PC-9 (cell line): ENCODE results near the gene FFAR2. TPM values are rescaled to one million over a fixed set of nuclear protein-coding genes. Genes with fewer than 3 reads are reported as not detected.

ENCODE experiments used
- BruUV-seq: library from RNA; stranded (reverse); fragments of 400-500 nt; replicated peaks from 2 replicates; lab custom pipeline; 2021; lab: Mats Ljungman, UMichigan
- CTCF ChIA-PET: fragments of 300-600 bp; sonication (Branson Sonifier 250); formaldehyde crosslinking; loops from one replicate; lab custom pipeline; 2022; ENCODE audit warnings: antibody characterized with exemption; lab: Charles Lee
- POLR2A ChIA-PET: fragments of 300-600 bp; sonication (Branson Sonifier 250); formaldehyde crosslinking; loops from one replicate; lab custom pipeline; 2022; ENCODE audit warnings: antibody characterized with exemption; ENCODE audit not compliant: unreplicated experiment; lab: Charles Lee
- DNase-seq, 2 experiments: peaks; one replicate each; pipeline versions ENCODE4 v3.0.0 to v3.0.0-alpha.2; 2015 to 2022; ENCODE audit warnings: mixed read lengths in 1 of 2
- H2AFZ ChIP-seq: fragments of 200-600 bp; sonication (generic); 2 replicates; pipeline ENCODE4 v1.8.1; 2017; ENCODE audit warnings: antibody characterized with exemption
- H3F3A ChIP-seq: fragments of 200-600 bp; sonication (generic); 2 replicates; pipeline ENCODE4 v1.8.1; 2017; ENCODE audit warnings: antibody characterized with exemption, mild to moderate bottlenecking, low read depth; ENCODE audit not compliant: insufficient read depth
- H3K27ac ChIP-seq: fragments of 200-600 bp; sonication (generic); 2 replicates; pipeline ENCODE4 v1.6.1; 2016; ENCODE audit warnings: mixed run types
- H3K27me3 ChIP-seq: fragments of 200-600 bp; sonication (generic); 2 replicates; pipeline ENCODE4 v1.6.1; 2016; ENCODE audit warnings: low read depth, mixed run types; ENCODE audit not compliant: insufficient read depth
- H3K36me3 ChIP-seq: fragments of 200-600 bp; sonication (generic); 2 replicates; pipeline ENCODE4 v1.6.1; 2016; ENCODE audit warnings: low read depth, mixed run types
- H3K4me1 ChIP-seq: fragments of 200-600 bp; sonication (generic); replicated peaks from 2 replicates; pipeline ENCODE4 v1.6.1; 2016; ENCODE audit warnings: mixed run types; ENCODE audit not compliant: insufficient read depth
- H3K4me2 ChIP-seq: fragments of 200-600 bp; sonication (generic); 2 replicates; pipeline ENCODE4 v1.6.1; 2017; ENCODE audit warnings: mixed run types
- H3K4me3 ChIP-seq: fragments of 200-600 bp; sonication (generic); 2 replicates; pipeline ENCODE4 v1.6.1; 2016; ENCODE audit warnings: mixed run types
- H3K79me2 ChIP-seq: fragments of 200-600 bp; sonication (generic); 2 replicates; pipeline ENCODE4 v1.6.1; 2017; ENCODE audit warnings: low read depth, mixed run types
- H3K9me2 ChIP-seq: fragments of 200-600 bp; sonication (generic); 2 replicates; pipeline ENCODE4 v1.8.1; 2017; ENCODE audit warnings: mild to moderate bottlenecking; ENCODE audit not compliant: insufficient read depth
- H3K9me3 ChIP-seq: fragments of 200-600 bp; sonication (generic); 2 replicates; pipeline ENCODE4 v1.8.1; 2016; ENCODE audit warnings: low read depth; ENCODE audit not compliant: insufficient read depth
- H4K20me1 ChIP-seq: fragments of 200-600 bp; sonication (generic); 2 replicates; pipeline ENCODE4 v1.8.1; 2017; ENCODE audit not compliant: insufficient read depth
- CTCF ChIP-seq: fragments of 200-600 bp; sonication (generic); conservative IDR thresholded peaks from 2 replicates; pipeline ENCODE4 v1.6.1; 2017; ENCODE audit warnings: mixed run types, antibody characterized with exemption, mild to moderate bottlenecking, moderate library complexity
- EZH2 ChIP-seq: fragments of 200-600 bp; sonication (generic); IDR thresholded peaks from 2 replicates; pipeline ENCODE4 v1.8.0; 2017; ENCODE audit warnings: antibody characterized with exemption, low read depth
- intact Hi-C: fragments of 100-400 bp; cut with micrococcal nuclease; formaldehyde crosslinking; loops from one replicate; pipeline ENCODE4 v1.10.0; 2022; ENCODE audit not compliant: unreplicated experiment
- total RNA-seq: library from RNA; stranded (reverse); gene quantifications from 2 replicates; pipeline ENCODE4 v1.2.3, GENCODE V29; 2021

FFAR2 gene
- total RNA-seq, 1 experiment from 2014 or later, result not detected

- H3K4me3 ChIP-seq, result no peak overlapping the region
- ChIA-PET CTCF (no interaction called here), POLR2A (no interaction called here)
- DNase-seq, result no peak
- H3K4me2 ChIP-seq, result no peak overlapping the region
- no peaks in the 10 kb centered on the region for H3K36me3 ChIP-seq
- no peaks in the 10 kb centered on the region for H3K9me2 ChIP-seq
- BruUV-seq, result no TSS peak
- TF ChIP-seq EZH2 (no peak), CTCF (no peak)
- H3K27ac ChIP-seq, result no peak overlapping the region
- H2AFZ ChIP-seq, result no peak overlapping the region
- H3K27me3 ChIP-seq, result peaks cover 4% of the 10 kb centered on the region; the same call in 1 of the 2 replicates
- no peaks in the 10 kb centered on the region for H3K4me1 ChIP-seq
- H3K9me3 ChIP-seq, result no peaks in the 10 kb centered on the region
- no peaks in the 10 kb centered on the region for H3K79me2 ChIP-seq
- intact Hi-C loops, result no loop called here
- H3F3A ChIP-seq, result no peaks in the 10 kb centered on the region
- H4K20me1 ChIP-seq, result no peaks in the 10 kb centered on the region
Measured at GRCh38 chr19:35457173-35457572, 9.1 kb downstream of the FFAR2 start.

- Histone ChIP-seq H3K27me3 (no peaks in the 10 kb centered on the region; the same call in 1 of the 2 replicates), H3K9me2 (no peaks in the 10 kb centered on the region), H3K36me3 (no peaks in the 10 kb centered on the region), H3K9me3 (no peaks in the 10 kb centered on the region), H3F3A (no peaks in the 10 kb centered on the region), H3K27ac (no peak overlapping the region), H2AFZ (no peak overlapping the region), H3K4me2 (no peak overlapping the region), H3K4me3 (no peak overlapping the region), H3K4me1 (no peaks in the 10 kb centered on the region), H4K20me1 (no peaks in the 10 kb centered on the region), H3K79me2 (no peaks in the 10 kb centered on the region)
- CTCF ChIA-PET, result no interaction called here
- BruUV-seq, result no TSS peak
- POLR2A ChIA-PET, result interaction anchor here (0.7 kb wide), 1 partner anchor 52 kb away, joined by 3 read pairs; no protein-coding TSS in a partner anchor
- no peak for TF ChIP-seq CTCF
- no peak for TF ChIP-seq EZH2
- no peak for DNase-seq
- intact Hi-C loops, result no loop called here
Measured at GRCh38 chr19:35458192-35458591, 10.1 kb downstream of the FFAR2 start.

GRCh38 chr19:35458731-35459391, 10.8 kb downstream of the FFAR2 start:
- Histone ChIP-seq H4K20me1 (no peaks in the 10 kb centered on the region), H3K9me3 (no peaks in the 10 kb centered on the region), H3K4me2 (no peak overlapping the region), H3K4me1 (no peaks in the 10 kb centered on the region), H3K27ac (no peak overlapping the region), H3K4me3 (no peak overlapping the region), H3K9me2 (no peaks in the 10 kb centered on the region), H3K79me2 (no peaks in the 10 kb centered on the region), H3K36me3 (no peaks in the 10 kb centered on the region), H3F3A (no peaks in the 10 kb centered on the region), H3K27me3 (no peaks in the 10 kb centered on the region; the same call in 1 of the 2 replicates), H2AFZ (no peak overlapping the region)
- DNase-seq, result no peak
- ChIA-PET CTCF (no interaction called here), POLR2A (interaction anchor here (0.7 kb wide), 1 partner anchor 52 kb away, joined by 3 read pairs; no protein-coding TSS in a partner anchor)
- intact Hi-C loops, result no loop called here
- no peak for TF ChIP-seq CTCF
- TF ChIP-seq EZH2, result no peak
- no TSS peak for BruUV-seq
